Measurements from ENCODE around the gene MAEA. TPM values are rescaled to one million over a fixed set of nuclear protein-coding genes. Genes with fewer than 3 reads are reported as not detected.
"Not testable (repeated sequence)": the region's sequence is repeated elsewhere in the genome, so short reads cannot be mapped to it uniquely, and the experiment has no call there.

MAEA gene
- total and polyA plus RNA-seq, 5 donors from 2014 or later = 61.2 to 77.7 (median 66.4) TPM

GRCh38 chr4:1368421-1369090, 78.9 kb downstream of the MAEA start:
- H3K27ac Mint-ChIP-seq = no peak overlapping the region
- Histone ChIP-seq H3K27ac (ENCODE audit: insufficient read depth, low read length, poor library complexity, severe bottlenecking) (no peak overlapping the region), H3K4me1 (ENCODE audit: control insufficient read depth, insufficient read depth, low read length, poor library complexity, severe bottlenecking) (no peaks in the 10 kb centered on the region), H3K27me3 (ENCODE audit: control insufficient read depth, insufficient read depth, low read length) (no peaks in the 10 kb centered on the region), H3K36me3 (ENCODE audit: control insufficient read depth, insufficient read depth, low read length) (peaks cover 14% of the 10 kb centered on the region), H3K9me3 (ENCODE audit: control insufficient read depth in 2 of 2, low read length in 2 of 2) (no peaks in the 10 kb centered on the region), H3K4me3 (ENCODE audit: low read depth, low read length) (no peak overlapping the region)
- no peaks in the 10 kb centered on the region for H3K27me3 Mint-ChIP-seq
- no peak overlapping the region for H3K4me3 Mint-ChIP-seq
- H3K9me3 Mint-ChIP-seq = peaks cover 0 to 3% (median 0%) of the 10 kb centered on the region in 7 donors
- no peak for ATAC-seq (ENCODE audit: low read depth in 2 of 2)
- DNase-seq = no peak
- H3K4me1 Mint-ChIP-seq = no peaks in the 10 kb centered on the region
- H3K36me3 Mint-ChIP-seq = peaks cover 33% of the 10 kb centered on the region

GRCh38 chr4:1369091-1369450, 79.4 kb downstream of the MAEA start:
- DNase-seq (no peak), ATAC-seq (ENCODE audit: low read depth in 2 of 2) (no peak)
- Histone ChIP-seq H3K27me3 (ENCODE audit: control insufficient read depth, insufficient read depth, low read length) (no peaks in the 10 kb centered on the region), H3K36me3 (ENCODE audit: control insufficient read depth, insufficient read depth, low read length) (peaks cover 14% of the 10 kb centered on the region), H3K9me3 (ENCODE audit: control insufficient read depth in 2 of 2, low read length in 2 of 2) (no peaks in the 10 kb centered on the region), H3K27ac (ENCODE audit: insufficient read depth, low read length, poor library complexity, severe bottlenecking) (no peak overlapping the region), H3K4me1 (ENCODE audit: control insufficient read depth, insufficient read depth, low read length, poor library complexity, severe bottlenecking) (no peaks in the 10 kb centered on the region), H3K4me3 (ENCODE audit: low read depth, low read length) (no peak overlapping the region)
- no peaks in the 10 kb centered on the region for H3K27me3 Mint-ChIP-seq
- no peak overlapping the region for H3K4me3 Mint-ChIP-seq
- H3K9me3 Mint-ChIP-seq = peaks cover 0 to 3% (median 0%) of the 10 kb centered on the region in 7 donors
- H3K36me3 Mint-ChIP-seq = peaks cover 37% of the 10 kb centered on the region
- no peaks in the 10 kb centered on the region for H3K4me1 Mint-ChIP-seq
- H3K27ac Mint-ChIP-seq = no peak overlapping the region

GRCh38 chr4:1369479-1370079, 79.9 kb downstream of the MAEA start:
- H3K36me3 ChIP-seq (ENCODE audit: control insufficient read depth, insufficient read depth, low read length) = peaks cover 14% of the 10 kb centered on the region
- H3K4me1 ChIP-seq (ENCODE audit: control insufficient read depth, insufficient read depth, low read length, poor library complexity, severe bottlenecking) = no peaks in the 10 kb centered on the region
- Mint-ChIP-seq H3K36me3 (peaks cover 37% of the 10 kb centered on the region), H3K27me3 (no peaks in the 10 kb centered on the region), H3K4me3 (peak overlapping the region in 1 of 4 donors; percentile 6), H3K27ac (no peak overlapping the region), H3K9me3 (peaks cover 0 to 3% (median 0%) of the 10 kb centered on the region in 7 donors), H3K4me1 (no peaks in the 10 kb centered on the region)
- no peaks in the 10 kb centered on the region for H3K9me3 ChIP-seq (ENCODE audit: control insufficient read depth in 2 of 2, low read length in 2 of 2)
- no peak overlapping the region for H3K4me3 ChIP-seq (ENCODE audit: low read depth, low read length)
- no peak for ATAC-seq (ENCODE audit: low read depth in 2 of 2)
- no peak for DNase-seq
- H3K27ac ChIP-seq (ENCODE audit: insufficient read depth, low read length, poor library complexity, severe bottlenecking) = no peak overlapping the region
- H3K27me3 ChIP-seq (ENCODE audit: control insufficient read depth, insufficient read depth, low read length) = no peaks in the 10 kb centered on the region

GRCh38 chr4:1370321-1371124, 80.8 kb downstream of the MAEA start:
- H3K4me1 ChIP-seq (ENCODE audit: control insufficient read depth, insufficient read depth, low read length, poor library complexity, severe bottlenecking) = no peaks in the 10 kb centered on the region
- no peak overlapping the region for H3K27ac Mint-ChIP-seq
- H3K9me3 ChIP-seq (ENCODE audit: control insufficient read depth in 2 of 2, low read length in 2 of 2) = no peaks in the 10 kb centered on the region
- no peak for ATAC-seq (ENCODE audit: low read depth in 2 of 2)
- H3K27ac ChIP-seq (ENCODE audit: insufficient read depth, low read length, poor library complexity, severe bottlenecking) = no peak overlapping the region
- peaks cover 14% of the 10 kb centered on the region for H3K36me3 ChIP-seq (ENCODE audit: control insufficient read depth, insufficient read depth, low read length)
- H3K36me3 Mint-ChIP-seq = peaks cover 37% of the 10 kb centered on the region
- no peak overlapping the region for H3K4me3 ChIP-seq (ENCODE audit: low read depth, low read length)
- H3K4me1 Mint-ChIP-seq = no peaks in the 10 kb centered on the region
- no peaks in the 10 kb centered on the region for H3K27me3 Mint-ChIP-seq
- H3K27me3 ChIP-seq (ENCODE audit: control insufficient read depth, insufficient read depth, low read length) = no peaks in the 10 kb centered on the region
- H3K9me3 Mint-ChIP-seq = peaks cover 0 to 3% (median 0%) of the 10 kb centered on the region in 7 donors
- no peak overlapping the region for H3K4me3 Mint-ChIP-seq
- no peak for DNase-seq

GRCh38 chr4:1371176-1372165, 81.8 kb downstream of the MAEA start:
- H3K4me1 ChIP-seq (ENCODE audit: control insufficient read depth, insufficient read depth, low read length, poor library complexity, severe bottlenecking) = no peaks in the 10 kb centered on the region
- no peaks in the 10 kb centered on the region for H3K27me3 ChIP-seq (ENCODE audit: control insufficient read depth, insufficient read depth, low read length)
- Mint-ChIP-seq H3K4me1 (no peaks in the 10 kb centered on the region), H3K36me3 (peaks cover 37% of the 10 kb centered on the region), H3K4me3 (no peak overlapping the region), H3K9me3 (peaks cover 0 to 3% (median 0%) of the 10 kb centered on the region in 7 donors), H3K27me3 (no peaks in the 10 kb centered on the region), H3K27ac (peak overlapping the region in 1 of 3 donors; percentile 88)
- no peaks in the 10 kb centered on the region for H3K9me3 ChIP-seq (ENCODE audit: control insufficient read depth in 2 of 2, low read length in 2 of 2)
- H3K4me3 ChIP-seq (ENCODE audit: low read depth, low read length) = no peak overlapping the region
- H3K36me3 ChIP-seq (ENCODE audit: control insufficient read depth, insufficient read depth, low read length) = peaks cover 14% of the 10 kb centered on the region
- DNase-seq (no peak), ATAC-seq (ENCODE audit: low read depth in 2 of 2) (no peak)
- no peak overlapping the region for H3K27ac ChIP-seq (ENCODE audit: insufficient read depth, low read length, poor library complexity, severe bottlenecking)

- H3K36me3 ChIP-seq (ENCODE audit: control insufficient read depth, insufficient read depth, low read length) = peaks cover 14% of the 10 kb centered on the region
- ATAC-seq (ENCODE audit: low read depth in 2 of 2); H3K27ac ChIP-seq (ENCODE audit: insufficient read depth, low read length, poor library complexity, severe bottlenecking); H3K27me3 Mint-ChIP-seq; H3K9me3 Mint-ChIP-seq; H3K27me3 ChIP-seq (ENCODE audit: control insufficient read depth, insufficient read depth, low read length); H3K4me1 ChIP-seq (ENCODE audit: control insufficient read depth, insufficient read depth, low read length, poor library complexity, severe bottlenecking); H3K4me1 Mint-ChIP-seq; H3K9me3 ChIP-seq (ENCODE audit: control insufficient read depth in 2 of 2, low read length in 2 of 2); H3K4me3 Mint-ChIP-seq; DNase-seq; H3K27ac Mint-ChIP-seq; H3K4me3 ChIP-seq (ENCODE audit: low read depth, low read length): not testable (repeated sequence)
- H3K36me3 Mint-ChIP-seq = peaks cover 37% of the 10 kb centered on the region
Measured at GRCh38 chr4:1372576-1372975, 82.9 kb downstream of the MAEA start.

All from CD4-positive, CD25-positive, alpha-beta regulatory T cell (primary cell).